ENCODE data around the gene IER2. TPM values are rescaled to one million over a fixed set of nuclear protein-coding genes. Genes with fewer than 3 reads are reported as not detected.

The IER2 gene
- total and polyA plus RNA-seq, 9 of the 15 experiments (the other 6 are each of a cell fraction or from before 2014, with no cell fraction given), result 4.5 to 205 (median 23.7) TPM

DNA sequence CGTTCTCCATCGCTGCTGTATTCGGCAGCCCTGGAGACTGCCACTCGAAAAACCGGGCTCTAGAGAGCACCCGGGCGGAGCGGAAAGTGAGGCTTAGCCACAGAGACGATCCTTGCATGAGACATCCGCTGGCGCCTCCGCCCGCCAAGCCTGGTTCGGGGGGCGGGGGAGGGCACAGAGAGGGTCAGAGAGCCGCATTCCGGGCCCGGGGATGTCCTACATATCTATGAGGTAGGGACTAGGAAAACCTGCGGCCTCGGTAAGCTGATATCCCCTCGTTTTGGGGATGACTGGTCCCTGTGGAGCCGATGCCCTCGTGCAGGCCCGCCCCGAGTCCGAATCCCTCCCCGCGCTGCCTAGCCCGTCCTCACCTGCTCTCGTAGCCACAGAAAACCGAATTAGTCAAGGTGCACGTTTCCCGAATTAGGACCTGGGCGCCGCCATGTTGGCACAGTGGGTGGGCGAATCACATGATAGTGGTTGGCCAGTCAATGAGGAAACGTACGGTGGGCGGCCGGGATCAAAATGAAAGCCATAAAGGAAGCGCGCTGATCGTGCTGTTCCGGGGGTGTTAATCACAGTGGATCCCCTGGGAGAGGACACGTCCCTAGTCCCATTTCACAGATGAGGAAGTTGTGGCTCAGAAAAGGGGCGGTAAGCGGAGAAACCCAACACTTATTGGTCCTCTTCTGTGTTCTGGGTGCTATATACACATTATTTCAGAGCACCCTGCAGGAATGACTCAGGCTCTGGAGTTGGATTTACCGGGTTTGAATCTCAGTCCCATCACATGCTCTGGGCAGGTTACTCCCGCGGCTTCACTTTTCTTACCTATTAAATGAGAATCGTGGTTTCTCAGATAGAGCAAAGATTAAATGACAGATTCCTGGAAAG lies 33.7 kb upstream of the IER2 start, which contains the start of gene TRMT1 (continued):
- TF ChIP-seq, protein P1, sequence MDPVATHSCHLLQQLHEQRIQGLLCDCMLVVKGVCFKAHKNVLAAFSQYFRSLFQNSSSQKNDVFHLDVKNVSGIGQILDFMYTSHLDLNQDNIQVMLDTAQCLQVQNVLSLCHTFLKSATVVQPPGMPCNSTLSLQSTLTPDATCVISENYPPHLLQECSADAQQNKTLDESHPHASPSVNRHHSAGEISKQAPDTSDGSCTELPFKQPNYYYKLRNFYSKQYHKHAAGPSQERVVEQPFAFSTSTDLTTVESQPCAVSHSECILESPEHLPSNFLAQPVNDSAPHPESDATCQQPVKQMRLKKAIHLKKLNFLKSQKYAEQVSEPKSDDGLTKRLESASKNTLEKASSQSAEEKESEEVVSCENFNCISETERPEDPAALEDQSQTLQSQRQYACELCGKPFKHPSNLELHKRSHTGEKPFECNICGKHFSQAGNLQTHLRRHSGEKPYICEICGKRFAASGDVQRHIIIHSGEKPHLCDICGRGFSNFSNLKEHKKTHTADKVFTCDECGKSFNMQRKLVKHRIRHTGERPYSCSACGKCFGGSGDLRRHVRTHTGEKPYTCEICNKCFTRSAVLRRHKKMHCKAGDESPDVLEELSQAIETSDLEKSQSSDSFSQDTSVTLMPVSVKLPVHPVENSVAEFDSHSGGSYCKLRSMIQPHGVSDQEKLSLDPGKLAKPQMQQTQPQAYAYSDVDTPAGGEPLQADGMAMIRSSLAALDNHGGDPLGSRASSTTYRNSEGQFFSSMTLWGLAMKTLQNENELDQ (CRISPR knock-in tag; IDR thresholded peaks at IDR 0.05; ENCODE audit: borderline replicate concordance), result no peak
- TF ChIP-seq ETS2 (tag; IDR thresholded peaks at IDR 0.05; ENCODE audit: borderline replicate concordance, poor library complexity, severe bottlenecking) (no peak), GTF2E2 (tag; IDR thresholded peaks at IDR 0.05) (0 out of 2 replicates have a peak, but pooled peaks have one; percentile 29), ESRRA (IDR thresholded peaks at IDR 0.05; ENCODE audit: borderline replicate concordance, low read depth) (no peak; the same call in none of the 2 replicates), NCOR1 (IDR thresholded peaks at IDR 0.05) (no peak), ZNF311 (CRISPR knock-in tag; IDR thresholded peaks at IDR 0.05) (no peak), NR1H2 (CRISPR knock-in tag; IDR thresholded peaks at IDR 0.05) (no peak), RAD21 (CRISPR knock-in tag; conservative IDR thresholded peaks at IDR 0.05 in 1 of 2, IDR thresholded peaks at IDR 0.05 in 1 of 2) (no peak), POLR2A (conservative IDR thresholded peaks at IDR 0.05) (peak; percentile 70; the same call in 1 of the 2 replicates), ZKSCAN8 (CRISPR knock-in tag; IDR thresholded peaks at IDR 0.05) (no peak), ZNF696 (CRISPR knock-in tag; conservative IDR thresholded peaks at IDR 0.05) (no peak), ZNF224 (CRISPR knock-in tag; IDR thresholded peaks at IDR 0.05) (no peak), MAZ (CRISPR knock-in tag; conservative IDR thresholded peaks at IDR 0.05 in 1 of 2, IDR thresholded peaks at IDR 0.05 in 1 of 2) (no peak; a peak in 1 of 4 replicates), NEUROD1 (IDR thresholded peaks at IDR 0.05; ENCODE audit: borderline replicate concordance, low read depth, low read length, partially characterized antibody) (peak; percentile 93), RB1 (IDR thresholded peaks at IDR 0.05; ENCODE audit: low read depth) (peak; percentile 41; the same call in 1 of the 2 replicates)
- TF ChIP-seq, protein P2, sequence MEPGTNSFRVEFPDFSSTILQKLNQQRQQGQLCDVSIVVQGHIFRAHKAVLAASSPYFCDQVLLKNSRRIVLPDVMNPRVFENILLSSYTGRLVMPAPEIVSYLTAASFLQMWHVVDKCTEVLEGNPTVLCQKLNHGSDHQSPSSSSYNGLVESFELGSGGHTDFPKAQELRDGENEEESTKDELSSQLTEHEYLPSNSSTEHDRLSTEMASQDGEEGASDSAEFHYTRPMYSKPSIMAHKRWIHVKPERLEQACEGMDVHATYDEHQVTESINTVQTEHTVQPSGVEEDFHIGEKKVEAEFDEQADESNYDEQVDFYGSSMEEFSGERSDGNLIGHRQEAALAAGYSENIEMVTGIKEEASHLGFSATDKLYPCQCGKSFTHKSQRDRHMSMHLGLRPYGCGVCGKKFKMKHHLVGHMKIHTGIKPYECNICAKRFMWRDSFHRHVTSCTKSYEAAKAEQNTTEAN (CRISPR knock-in tag; IDR thresholded peaks at IDR 0.05), result 0 out of 2 replicates have a peak, but pooled peaks have one; percentile 34
- TF ChIP-seq, protein P3, sequence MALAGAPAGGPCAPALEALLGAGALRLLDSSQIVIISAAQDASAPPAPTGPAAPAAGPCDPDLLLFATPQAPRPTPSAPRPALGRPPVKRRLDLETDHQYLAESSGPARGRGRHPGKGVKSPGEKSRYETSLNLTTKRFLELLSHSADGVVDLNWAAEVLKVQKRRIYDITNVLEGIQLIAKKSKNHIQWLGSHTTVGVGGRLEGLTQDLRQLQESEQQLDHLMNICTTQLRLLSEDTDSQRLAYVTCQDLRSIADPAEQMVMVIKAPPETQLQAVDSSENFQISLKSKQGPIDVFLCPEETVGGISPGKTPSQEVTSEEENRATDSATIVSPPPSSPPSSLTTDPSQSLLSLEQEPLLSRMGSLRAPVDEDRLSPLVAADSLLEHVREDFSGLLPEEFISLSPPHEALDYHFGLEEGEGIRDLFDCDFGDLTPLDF (CRISPR knock-in tag; IDR thresholded peaks at IDR 0.05), result no peak; the same call in 1 of the 2 replicates
- TF ChIP-seq, protein P4, sequence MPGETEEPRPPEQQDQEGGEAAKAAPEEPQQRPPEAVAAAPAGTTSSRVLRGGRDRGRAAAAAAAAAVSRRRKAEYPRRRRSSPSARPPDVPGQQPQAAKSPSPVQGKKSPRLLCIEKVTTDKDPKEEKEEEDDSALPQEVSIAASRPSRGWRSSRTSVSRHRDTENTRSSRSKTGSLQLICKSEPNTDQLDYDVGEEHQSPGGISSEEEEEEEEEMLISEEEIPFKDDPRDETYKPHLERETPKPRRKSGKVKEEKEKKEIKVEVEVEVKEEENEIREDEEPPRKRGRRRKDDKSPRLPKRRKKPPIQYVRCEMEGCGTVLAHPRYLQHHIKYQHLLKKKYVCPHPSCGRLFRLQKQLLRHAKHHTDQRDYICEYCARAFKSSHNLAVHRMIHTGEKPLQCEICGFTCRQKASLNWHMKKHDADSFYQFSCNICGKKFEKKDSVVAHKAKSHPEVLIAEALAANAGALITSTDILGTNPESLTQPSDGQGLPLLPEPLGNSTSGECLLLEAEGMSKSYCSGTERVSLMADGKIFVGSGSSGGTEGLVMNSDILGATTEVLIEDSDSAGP (CRISPR knock-in tag; IDR thresholded peaks at IDR 0.05), result no peak
